Activated CD8-positive, alpha-beta memory T cell treated with anti-CD3 and anti-CD28 coated beads, Interleukin-2, amount 50 U/mL, for 48 hours (primary cell): ENCODE data around the gene PRM3.
A peak's percentile ranks its signal among the peaks of the same experiment; 100 is the strongest.

Experiments used
- DNase-seq: peaks from one replicate; pipeline ENCODE4 v3.0.0-alpha.2; 2020

Gene PRM3

DNA sequence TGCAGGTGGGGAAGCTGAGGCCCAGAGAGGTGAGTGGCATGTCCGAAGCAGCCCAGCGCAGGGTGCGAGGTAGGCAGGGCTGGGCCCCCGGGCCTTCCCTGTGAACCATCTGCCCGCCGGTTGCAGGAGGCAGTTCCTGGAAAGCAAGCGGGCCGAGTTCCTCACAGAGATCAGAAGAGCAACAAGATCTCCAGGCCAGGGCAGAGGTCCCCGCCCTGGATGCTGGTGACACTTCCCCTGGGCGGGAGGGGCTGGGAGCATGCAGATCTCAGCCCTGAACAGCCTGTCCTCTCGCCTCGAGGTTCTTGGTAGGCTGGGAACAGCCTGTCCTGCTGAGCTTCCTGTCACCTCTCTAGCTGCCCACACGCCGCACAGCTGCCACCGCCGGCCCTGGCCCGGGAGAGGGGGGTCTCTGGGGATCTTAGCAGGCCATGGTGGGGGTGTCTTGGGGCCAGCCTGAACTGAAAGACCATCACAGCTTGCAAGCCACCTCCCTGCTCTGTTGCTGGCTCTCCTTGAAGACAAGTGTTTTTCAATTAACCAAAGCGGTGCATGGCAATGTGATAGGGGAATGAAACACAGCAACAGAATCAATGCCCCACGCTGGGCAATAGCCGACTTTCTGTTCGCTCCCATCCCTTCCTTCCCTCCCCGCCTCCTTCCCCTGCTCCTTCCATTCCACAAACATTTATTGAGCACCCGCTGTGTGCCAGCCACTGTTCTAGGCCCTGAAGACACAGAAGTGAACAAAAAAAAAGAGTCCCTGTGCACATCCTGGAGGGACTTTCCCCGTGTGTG lies 49.1 kb downstream of the PRM3 start:
- peak; percentile 82 for DNase-seq
